Chondrocyte (in vitro differentiated cells): ENCODE measurements around the gene CPB2. TPM values are rescaled to one million over a fixed set of nuclear protein-coding genes. Genes with fewer than 3 reads are reported as not detected.

Experiments
- DNase-seq: peaks from one replicate; pipeline ENCODE4 v3.0.0; 2021; ENCODE audit warnings: mixed read lengths, low spot score
- H3K27ac Mint-ChIP-seq: one replicate; pipeline ENCODE4 v1.8.0; 2021; ENCODE audit warnings: mild to moderate bottlenecking, moderate library complexity, mixed read lengths; ENCODE audit not compliant: unreplicated experiment
- H3K27me3 Mint-ChIP-seq: 2 replicates; pipeline ENCODE4 v1.8.0; 2021; ENCODE audit warnings: low read depth, mixed read lengths
- H3K36me3 Mint-ChIP-seq: 2 replicates; pipeline ENCODE4 v1.8.0; 2021; ENCODE audit warnings: low read depth, mixed read lengths
- H3K4me1 Mint-ChIP-seq: 2 replicates; pipeline ENCODE4 v1.8.0; 2021; ENCODE audit warnings: low read depth, mild to moderate bottlenecking, mixed read lengths
- H3K4me3 Mint-ChIP-seq: one replicate; pipeline ENCODE4 v1.8.0; 2021; ENCODE audit warnings: mild to moderate bottlenecking, moderate library complexity, mixed read lengths; ENCODE audit not compliant: unreplicated experiment
- H3K9me3 Mint-ChIP-seq: 2 replicates; pipeline ENCODE4 v1.8.0; 2021; ENCODE audit warnings: low read depth, mixed read lengths
- CTCF ChIP-seq: fragments of 200-600 bp; sonication (generic); IDR thresholded peaks from 2 replicates; pipeline ENCODE4 v1.5.0; 2021; ENCODE audit warnings: antibody characterized with exemption, mild to moderate bottlenecking, moderate library complexity
- total RNA-seq: library from RNA; stranded (reverse); gene quantifications from 3 replicates; pipeline ENCODE4 v1.2.1, GENCODE V29; 2021

Gene CPB2
- total RNA-seq, 1 donor from 2014 or later: not detected

DNA sequence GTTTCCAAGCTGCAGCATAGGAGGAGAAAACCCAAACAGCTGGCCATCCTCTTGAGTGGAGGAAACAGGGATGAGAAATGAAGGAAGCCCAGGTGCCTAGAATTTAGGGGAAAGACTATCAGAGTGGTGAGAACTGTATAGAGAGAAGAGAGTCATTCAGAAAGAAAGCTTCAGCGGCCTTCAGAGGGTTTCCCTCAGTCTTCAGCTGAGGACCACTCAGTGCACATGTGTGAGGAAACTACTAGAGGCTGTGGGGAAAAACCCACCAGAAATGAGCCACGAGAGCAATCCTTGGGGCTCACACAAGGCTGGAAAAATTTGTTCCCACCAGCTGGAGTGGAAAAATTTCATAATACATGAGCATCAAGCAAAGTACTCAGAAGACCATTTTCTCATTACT is 35.2 kb upstream of the CPB2 start:
- DNase-seq: no peak
- Mint-ChIP-seq H3K27me3 (peaks cover 2% of the 10 kb centered on the region), H3K4me3 (no peak overlapping the region), H3K4me1 (no peaks in the 10 kb centered on the region), H3K36me3 (no peaks in the 10 kb centered on the region), H3K9me3 (no peaks in the 10 kb centered on the region), H3K27ac (no peak overlapping the region)
- TF ChIP-seq CTCF: no peak

- no peaks in the 10 kb centered on the region for H3K9me3 Mint-ChIP-seq
- no peak for TF ChIP-seq CTCF
- no peaks in the 10 kb centered on the region for H3K36me3 Mint-ChIP-seq
- no peak overlapping the region for H3K4me3 Mint-ChIP-seq
- no peak overlapping the region for H3K27ac Mint-ChIP-seq
- peaks cover 2% of the 10 kb centered on the region for H3K27me3 Mint-ChIP-seq
- DNase-seq: no peak
- H3K4me1 Mint-ChIP-seq: no peaks in the 10 kb centered on the region
These were observed 32.9 kb upstream of the CPB2 start for GRCh38 chr13:46137627-46138317.

- TF ChIP-seq CTCF: no peak
- Mint-ChIP-seq H3K9me3 (no peaks in the 10 kb centered on the region), H3K4me3 (no peak overlapping the region), H3K4me1 (no peaks in the 10 kb centered on the region), H3K27me3 (peaks cover 7% of the 10 kb centered on the region), H3K27ac (no peak overlapping the region), H3K36me3 (no peaks in the 10 kb centered on the region)
- no peak for DNase-seq
These were observed 31.9 kb upstream of the CPB2 start for GRCh38 chr13:46136688-46137087.

DNA sequence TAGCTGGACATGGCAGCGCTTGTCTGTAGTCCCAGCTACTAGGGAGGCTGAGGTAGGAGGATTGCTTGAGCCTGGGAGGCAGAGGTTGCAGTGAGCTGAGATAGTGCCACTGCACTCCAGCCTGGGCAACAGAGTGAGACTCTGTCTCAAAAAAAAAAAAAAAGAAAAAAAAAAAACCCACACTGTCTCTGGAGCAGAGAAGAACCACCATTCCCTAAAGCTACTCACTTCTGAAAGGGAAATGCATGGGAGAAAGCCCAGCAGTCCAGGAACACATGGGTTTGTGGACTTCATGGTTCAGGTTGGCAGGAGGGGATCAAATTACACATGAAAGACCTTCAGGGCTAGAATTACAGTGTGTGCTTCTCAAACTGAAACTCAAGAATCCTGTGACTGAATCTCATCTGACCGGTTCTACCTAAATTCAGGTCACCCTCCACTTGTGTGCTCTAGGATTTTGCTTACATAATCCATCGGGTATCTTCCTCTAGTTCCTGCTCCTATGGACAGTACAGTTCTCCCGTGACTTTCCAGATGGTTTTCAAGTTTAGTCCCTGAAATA is 30.2 kb upstream of the CPB2 start:
- no peak for DNase-seq
- Mint-ChIP-seq H3K9me3 (no peaks in the 10 kb centered on the region), H3K27ac (no peak overlapping the region)

GRCh38 chr13:46134494-46134893 is 29.7 kb upstream of the CPB2 start:
- H3K27ac Mint-ChIP-seq: no peak overlapping the region
- DNase-seq: no peak
- H3K4me3 Mint-ChIP-seq: no peak overlapping the region
- no peaks in the 10 kb centered on the region for H3K9me3 Mint-ChIP-seq
- peaks cover 7% of the 10 kb centered on the region for H3K27me3 Mint-ChIP-seq
- no peak for TF ChIP-seq CTCF
- no peaks in the 10 kb centered on the region for H3K4me1 Mint-ChIP-seq
- H3K36me3 Mint-ChIP-seq: peaks cover 1% of the 10 kb centered on the region

More for the DNA sequence above, 30.2 kb upstream of the CPB2 start:
- H3K4me1 Mint-ChIP-seq: no peaks in the 10 kb centered on the region
- no peak overlapping the region for H3K4me3 Mint-ChIP-seq
- peaks cover 1% of the 10 kb centered on the region for H3K36me3 Mint-ChIP-seq
- TF ChIP-seq CTCF: no peak
- peaks cover 7% of the 10 kb centered on the region for H3K27me3 Mint-ChIP-seq
